ENCODE measurements around the gene PBRM1.
A peak's percentile ranks its signal among the peaks of the same experiment; 100 is the strongest.
"Not testable (repeated sequence)": the region's sequence is repeated elsewhere in the genome, so short reads cannot be mapped to it uniquely, and the experiment has no call there.

Gene PBRM1

GRCh38 chr3:52685709-52686691, at the start of gene PBRM1, which contains the start of gene GNL3:
PBRM1 (minus strand) TSS chr3:52685913.
GNL3 (plus strand) TSS chr3:52686032; CDS start chr3:52686093, 61 bp downstream.
- peak; percentile 96 for DNase-seq (ENCODE audit: low spot score)

DNA sequence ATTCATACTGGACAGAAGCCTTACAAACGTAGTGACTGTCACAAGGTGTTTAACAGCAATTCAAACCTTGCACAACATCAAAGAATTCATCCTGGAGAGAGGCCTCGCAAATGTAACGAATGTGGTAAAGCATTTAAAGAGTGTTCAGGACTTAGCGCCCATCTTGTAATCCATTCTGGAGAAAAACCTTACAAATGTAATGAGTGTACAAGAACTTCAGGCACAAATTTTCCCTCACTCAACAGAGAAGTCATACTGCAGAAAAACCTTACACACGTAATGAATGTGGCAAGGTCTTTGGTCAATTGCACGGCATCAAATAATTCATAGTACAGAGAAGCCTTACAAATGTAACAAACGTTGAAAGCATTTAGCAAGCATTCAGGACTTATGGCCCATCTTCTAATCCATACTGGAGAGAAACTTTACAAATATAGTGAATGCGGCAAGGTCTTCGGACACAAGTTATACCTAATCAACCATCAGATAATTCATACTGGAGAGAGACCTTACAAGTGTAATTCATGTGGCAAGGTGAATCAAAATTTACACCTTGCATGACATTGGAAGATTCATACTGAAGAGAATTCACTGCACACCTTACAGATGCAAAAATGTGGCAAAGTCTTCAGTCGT, 47.7 kb upstream of the PBRM1 start:
- no peak for DNase-seq (ENCODE audit: low spot score)

DNA sequence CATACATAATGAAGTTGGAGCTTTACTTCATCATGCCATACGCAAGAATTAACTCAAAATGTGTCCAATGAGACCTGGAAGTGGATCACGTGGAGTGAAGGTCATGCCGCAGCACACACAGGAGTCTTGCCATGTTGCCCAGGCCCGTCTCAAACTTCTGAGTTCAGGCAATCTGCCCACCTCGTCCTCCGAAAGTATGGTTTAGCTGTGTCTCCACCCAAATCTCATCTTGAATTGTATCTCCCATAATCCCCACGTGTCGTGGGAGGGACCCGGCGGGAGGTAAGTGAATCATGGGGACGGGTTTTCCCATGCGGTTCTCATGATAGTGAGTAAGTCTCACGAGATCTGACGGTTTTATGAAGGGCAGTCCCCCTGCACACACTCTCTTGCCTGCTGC, 45.9 kb upstream of the PBRM1 start:
- no peak for DNase-seq (ENCODE audit: low spot score)

GRCh38 chr3:52730681-52731080, 45.0 kb upstream of the PBRM1 start:
- DNase-seq (ENCODE audit: low spot score), result no peak

- DNase-seq (ENCODE audit: low spot score), result not testable (repeated sequence)
Measured at GRCh38 chr3:52728753-52729152, 43.0 kb upstream of the PBRM1 start.

GRCh38 chr3:52724511-52724910, 38.8 kb upstream of the PBRM1 start:
- DNase-seq (ENCODE audit: low spot score), result no peak

DNA sequence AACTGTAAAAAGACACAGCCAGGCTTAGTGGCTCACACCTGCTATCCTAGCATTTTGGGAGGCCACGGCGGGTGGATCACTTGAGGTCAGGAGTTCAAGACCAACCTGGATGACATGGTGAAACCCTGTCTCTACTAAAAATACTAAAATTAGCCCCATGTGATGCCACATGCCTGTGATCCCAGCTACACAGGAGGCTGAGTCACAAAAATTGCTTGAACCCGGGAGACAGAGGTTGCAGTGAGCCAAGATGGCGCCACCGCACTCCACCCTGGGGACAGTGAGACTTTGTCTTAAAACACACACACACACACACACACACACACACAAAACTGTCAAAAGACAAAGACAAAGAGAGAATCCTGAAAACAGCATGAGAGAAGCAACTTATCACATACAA, 38.2 kb upstream of the PBRM1 start:
- no peak for DNase-seq (ENCODE audit: low spot score)

- DNase-seq (ENCODE audit: low spot score), result no peak
Measured at GRCh38 chr3:52722491-52722890, 36.8 kb upstream of the PBRM1 start.

DNA sequence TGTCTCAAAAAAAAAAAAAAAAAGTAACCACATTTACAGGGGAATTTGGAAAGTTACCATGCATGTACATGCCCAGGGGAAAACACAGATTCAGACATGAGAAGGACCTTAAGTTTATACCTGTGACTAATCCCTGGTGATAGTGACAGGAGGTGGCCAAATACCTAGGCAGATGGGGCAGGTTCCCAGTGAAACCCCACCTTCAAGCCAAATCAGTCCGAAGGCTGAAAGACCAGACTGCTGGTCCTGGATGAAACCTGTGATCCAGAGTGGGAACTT, 36.0 kb upstream of the PBRM1 start:
- no peak for DNase-seq (ENCODE audit: low spot score)

- DNase-seq (ENCODE audit: low spot score), result no peak
Measured at GRCh38 chr3:52721002-52721729, 35.5 kb upstream of the PBRM1 start.

GRCh38 chr3:52719618-52720017, 33.9 kb upstream of the PBRM1 start:
- DNase-seq (ENCODE audit: low spot score), result no peak

GRCh38 chr3:52715714-52716305, 30.1 kb upstream of the PBRM1 start:
- DNase-seq (ENCODE audit: low spot score), result no peak

- no peak for DNase-seq (ENCODE audit: low spot score)
Measured at GRCh38 chr3:52714335-52715302, 28.9 kb upstream of the PBRM1 start.

GRCh38 chr3:52712291-52713212, 26.8 kb upstream of the PBRM1 start:
- no peak for DNase-seq (ENCODE audit: low spot score)

DNA sequence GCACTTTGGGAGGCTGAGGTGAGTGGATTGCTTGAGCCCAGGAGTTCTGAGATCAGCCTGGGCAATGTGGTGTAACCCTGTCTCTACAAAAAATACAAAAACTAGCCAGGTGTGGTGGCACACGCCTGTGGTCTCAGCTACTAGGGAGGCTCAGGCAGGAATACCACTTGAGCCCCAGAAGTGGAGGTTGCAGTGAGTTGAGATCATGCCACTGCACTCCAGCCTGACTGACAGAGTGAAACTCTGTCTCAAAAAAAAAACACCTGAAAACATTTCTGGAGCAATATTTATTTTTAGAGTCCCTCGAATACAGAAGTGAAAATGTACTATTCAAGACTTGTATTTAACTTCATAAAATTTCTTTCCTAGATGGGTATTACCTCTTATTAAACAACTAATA, 24.8 kb upstream of the PBRM1 start:
- no peak for DNase-seq (ENCODE audit: low spot score)

DNA sequence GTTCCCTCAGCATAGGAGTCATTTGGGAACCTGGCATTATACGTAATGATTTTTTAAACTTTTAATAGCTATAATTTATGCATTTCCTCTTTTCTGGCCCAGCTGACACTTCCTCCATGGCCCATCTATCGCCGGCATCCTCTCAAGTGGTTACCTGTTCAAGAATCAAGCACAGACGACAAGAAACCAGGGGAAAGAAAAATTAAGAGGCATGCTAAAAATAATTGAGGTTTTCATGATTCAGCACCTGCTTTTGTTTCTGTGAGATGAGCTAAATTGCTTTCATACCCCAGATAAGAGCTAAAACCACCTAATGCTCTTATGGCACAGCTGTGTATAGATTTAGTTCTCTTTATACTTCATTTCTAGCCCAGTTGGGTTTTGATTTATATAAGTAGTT, 21.9 kb upstream of the PBRM1 start:
- no peak for DNase-seq (ENCODE audit: low spot score)

DNA sequence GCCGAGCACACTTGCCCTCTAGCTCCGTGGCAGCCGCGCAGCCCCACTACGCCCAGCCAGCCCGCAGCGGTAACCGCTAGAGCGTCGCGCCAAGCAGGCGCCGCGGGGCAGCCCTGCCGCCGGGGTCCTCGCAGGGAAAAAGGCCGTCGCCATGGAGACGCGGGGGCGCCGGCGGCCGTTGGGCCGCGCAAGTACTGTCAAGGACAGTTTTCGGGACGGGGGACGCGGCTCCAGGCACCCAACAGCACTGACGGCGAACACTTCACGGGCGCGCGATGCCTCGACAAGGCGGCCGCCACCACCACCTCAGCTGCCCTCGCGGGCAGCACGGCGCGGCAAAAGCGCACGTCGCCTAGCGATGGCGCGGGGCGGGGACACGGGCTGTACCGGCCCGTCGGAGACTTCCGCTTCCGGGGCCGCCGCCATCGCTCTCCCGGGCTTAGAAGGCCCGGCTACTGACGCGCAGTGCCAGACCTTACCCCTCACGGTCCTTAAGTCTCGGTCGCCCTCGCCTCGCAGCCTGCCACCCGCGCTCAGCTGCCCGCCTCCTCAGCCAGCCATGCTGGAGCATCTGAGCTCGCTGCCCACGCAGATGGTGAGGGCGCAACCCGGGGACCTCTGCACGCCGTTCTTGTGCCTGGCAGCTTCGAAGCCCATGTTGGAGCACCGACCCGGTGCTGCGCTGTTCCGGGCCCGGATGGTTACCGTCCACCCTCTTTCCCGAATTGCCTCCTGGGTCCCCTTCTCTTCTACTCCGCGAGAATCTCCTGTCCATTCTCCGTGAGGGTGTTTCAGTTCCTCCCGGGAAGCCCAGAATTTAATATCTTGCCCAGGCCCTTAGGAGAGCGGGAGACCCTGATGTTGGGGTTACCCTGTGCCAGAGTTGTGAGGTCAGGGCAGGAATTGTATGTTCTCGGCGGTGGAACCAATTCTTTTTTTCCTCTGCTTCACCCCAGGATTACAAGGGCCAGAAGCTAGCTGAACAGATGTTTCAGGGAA, 20.3 kb upstream of the PBRM1 start, which contains the start of the genes GLT8D1 and SPCS1:
GLT8D1 (minus strand) TSS at position 104 of the 999 bp plus-strand sequence. CDS start 5,331 bp downstream, outside the sequence.
SPCS1 (plus strand) TSS at position 419 of the 999 bp plus-strand sequence; CDS start at position 560, 141 bp downstream.
- DNase-seq (ENCODE audit: low spot score), result peak; percentile 95

DNA sequence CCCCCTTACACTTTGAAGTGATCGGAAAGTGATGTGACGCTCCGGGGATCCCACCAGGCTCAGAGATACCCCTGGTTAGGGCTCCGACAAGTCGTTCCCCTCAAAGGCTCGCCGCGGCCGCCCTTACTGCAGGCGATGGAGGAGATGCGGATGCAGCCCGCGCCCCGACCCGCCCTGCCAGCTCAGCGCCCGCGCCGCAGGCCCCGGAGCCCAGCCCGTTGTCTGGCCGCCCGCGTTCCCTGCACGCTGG, 19.6 kb upstream of the PBRM1 start:
- DNase-seq (ENCODE audit: low spot score), result no peak

Data from GM03348 (cell line).